ENCODE data around the gene FAM83B.

GRCh38 chr6:54958446-54958845 lies 111.9 kb downstream of the FAM83B start:
- TF ChIP-seq, protein P1, sequence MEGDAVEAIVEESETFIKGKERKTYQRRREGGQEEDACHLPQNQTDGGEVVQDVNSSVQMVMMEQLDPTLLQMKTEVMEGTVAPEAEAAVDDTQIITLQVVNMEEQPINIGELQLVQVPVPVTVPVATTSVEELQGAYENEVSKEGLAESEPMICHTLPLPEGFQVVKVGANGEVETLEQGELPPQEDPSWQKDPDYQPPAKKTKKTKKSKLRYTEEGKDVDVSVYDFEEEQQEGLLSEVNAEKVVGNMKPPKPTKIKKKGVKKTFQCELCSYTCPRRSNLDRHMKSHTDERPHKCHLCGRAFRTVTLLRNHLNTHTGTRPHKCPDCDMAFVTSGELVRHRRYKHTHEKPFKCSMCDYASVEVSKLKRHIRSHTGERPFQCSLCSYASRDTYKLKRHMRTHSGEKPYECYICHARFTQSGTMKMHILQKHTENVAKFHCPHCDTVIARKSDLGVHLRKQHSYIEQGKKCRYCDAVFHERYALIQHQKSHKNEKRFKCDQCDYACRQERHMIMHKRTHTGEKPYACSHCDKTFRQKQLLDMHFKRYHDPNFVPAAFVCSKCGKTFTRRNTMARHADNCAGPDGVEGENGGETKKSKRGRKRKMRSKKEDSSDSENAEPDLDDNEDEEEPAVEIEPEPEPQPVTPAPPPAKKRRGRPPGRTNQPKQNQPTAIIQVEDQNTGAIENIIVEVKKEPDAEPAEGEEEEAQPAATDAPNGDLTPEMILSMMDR (conservative IDR thresholded peaks at IDR 0.05; ENCODE audit: low read depth, low read length): no peak
- no peak for TF ChIP-seq EZH2phosphoT487 (IDR thresholded peaks at IDR 0.05; ENCODE audit: borderline replicate concordance, low read length)
